CD14-positive monocyte (primary cell): Measurements from ENCODE around the gene BEGAIN. TPM values are rescaled to one million over a fixed set of nuclear protein-coding genes. Genes with fewer than 3 reads are reported as not detected.

Experiments
- DNase-seq, 3 donors: peaks; one replicate each; pipeline ENCODE4 v3.0.0-alpha.2; 2011 to 2022
- H2AFZ ChIP-seq: 2 replicates; pipeline ENCODE4 v1.6.0; 2012; ENCODE audit warnings: mild to moderate bottlenecking, low read depth, low read length, inconsistent platforms; ENCODE audit not compliant: insufficient read depth, poor library complexity, severe bottlenecking
- H3K27ac ChIP-seq, 2 donors: 1 replicate in 1 of 2; 2 replicates in 1 of 2; pipeline ENCODE4 v1.5.1; 2012 to 2013; ENCODE audit warnings: low read length in 2 of 2, control low read depth in 1 of 2, inconsistent platforms in 1 of 2, low read depth in 1 of 2, mild to moderate bottlenecking in 1 of 2
- H3K27me3 ChIP-seq, 2 donors: one replicate each; pipeline versions ENCODE4 v1.6.0 to v1.6.1; 2011 to 2013; ENCODE audit warnings: low read length in 2 of 2; ENCODE audit not compliant: control insufficient read depth in 2 of 2, insufficient read depth in 2 of 2
- H3K36me3 ChIP-seq, 2 donors: replicated peaks in 1 of 2; 1 replicate in 1 of 2; 2 replicates in 1 of 2; pipeline versions ENCODE4 v1.5.1 to v1.6.1; 2012 to 2013; ENCODE audit warnings: low read length in 2 of 2, control low read depth in 1 of 2, inconsistent platforms in 1 of 2, mild to moderate bottlenecking in 1 of 2; ENCODE audit not compliant: insufficient read depth in 2 of 2, control insufficient read depth in 1 of 2
- H3K4me1 ChIP-seq, 2 donors: 1 replicate in 1 of 2; 2 replicates in 1 of 2; pipeline versions ENCODE4 v1.5.1 to v1.6.1; 2012 to 2013; ENCODE audit warnings: low read length in 2 of 2, control low read depth in 1 of 2, inconsistent platforms in 1 of 2, mild to moderate bottlenecking in 1 of 2, moderate library complexity in 1 of 2; ENCODE audit not compliant: insufficient read depth in 2 of 2, control insufficient read depth in 1 of 2
- H3K4me2 ChIP-seq: replicated peaks from 2 replicates; pipeline ENCODE3; 2012; ENCODE audit warnings: low read length, moderate library complexity, mild to moderate bottlenecking; ENCODE audit not compliant: poor library complexity, severe bottlenecking; ENCODE audit errors: extremely low read depth
- H3K4me3 ChIP-seq, 3 experiments: fragments of 200-600 bp in 1 of 3; sonication (generic) in 1 of 3; replicated peaks in 1 of 3; 1 replicate in 2 of 3; 2 replicates in 1 of 3; pipeline ENCODE4 v1.5.1; 2011 to 2013; ENCODE audit warnings: low read length in 3 of 3, mild to moderate bottlenecking in 3 of 3, control low read depth in 2 of 3, low read depth in 2 of 3, inconsistent platforms in 1 of 3, moderate library complexity in 1 of 3
- H3K79me2 ChIP-seq: 2 replicates; pipeline ENCODE4 v1.6.0; 2012; ENCODE audit warnings: mild to moderate bottlenecking, control low read depth, inconsistent platforms, low read length, moderate library complexity; ENCODE audit not compliant: insufficient read depth
- H3K9ac ChIP-seq: 2 replicates; pipeline ENCODE4 v1.6.0; 2017; ENCODE audit warnings: low read length, mild to moderate bottlenecking; ENCODE audit not compliant: insufficient read depth, poor library complexity, severe bottlenecking
- H3K9me3 ChIP-seq, 2 donors: replicated peaks in 1 of 2; 1 replicate in 1 of 2; 2 replicates in 1 of 2; pipeline versions ENCODE4 v1.5.1 to v1.6.1; 2012 to 2013; ENCODE audit warnings: low read length in 2 of 2, control low read depth in 1 of 2; ENCODE audit not compliant: control insufficient read depth in 1 of 2, insufficient read depth in 1 of 2
- H4K20me1 ChIP-seq: 2 replicates; pipeline ENCODE4 v1.6.0; 2012; ENCODE audit warnings: mild to moderate bottlenecking, low read length, control low read depth, moderate library complexity; ENCODE audit not compliant: insufficient read depth
- H3K27ac Mint-ChIP-seq, 7 donors: one replicate each; pipeline ENCODE4 v1.8.0; 2020; ENCODE audit warnings: mild to moderate bottlenecking in 7 of 7, mixed read lengths in 7 of 7, moderate library complexity in 6 of 7, inconsistent platforms in 2 of 7
- H3K27me3 Mint-ChIP-seq, 3 donors: one replicate each; pipeline ENCODE4 v1.8.0; 2021 to 2022; ENCODE audit warnings: low read depth in 3 of 3, mild to moderate bottlenecking in 3 of 3, mixed read lengths in 3 of 3, moderate library complexity in 3 of 3, inconsistent platforms in 1 of 3
- H3K36me3 Mint-ChIP-seq, 2 donors: one replicate each; pipeline ENCODE4 v1.8.0; 2020; ENCODE audit warnings: mixed read lengths in 2 of 2, inconsistent platforms in 1 of 2, mild to moderate bottlenecking in 1 of 2
- H3K4me1 Mint-ChIP-seq: one replicate; pipeline ENCODE4 v1.8.0; 2020; ENCODE audit warnings: mild to moderate bottlenecking, mixed read lengths
- H3K4me3 Mint-ChIP-seq, 2 donors: one replicate each; pipeline ENCODE4 v1.8.0; 2020; ENCODE audit warnings: mild to moderate bottlenecking in 2 of 2, mixed read lengths in 2 of 2, moderate library complexity in 1 of 2
- H3K9me3 Mint-ChIP-seq, 7 donors: one replicate each; pipeline ENCODE4 v1.8.0; 2020 to 2022; ENCODE audit warnings: mixed read lengths in 7 of 7, mild to moderate bottlenecking in 6 of 7, moderate library complexity in 6 of 7, inconsistent platforms in 2 of 7
- WGBS: methylation state at CpG from one replicate; pipeline ENCODE4 v1.1.5; 2013; ENCODE audit warnings: missing lambda C conversion rate; ENCODE audit not compliant: insufficient coverage; 5-methylcytosine and 5-hydroxymethylcytosine counted together
- intact Hi-C, 2 donors: fragments of 100-400 bp; cut with micrococcal nuclease; formaldehyde crosslinking; loops; one replicate each; pipeline versions ENCODE4 v1.15.0 to v1.15.1; 2023
- polyA plus RNA-seq, 3 donors: library from polyadenylated mRNA; depleted of rRNA in 1 of 3; unstranded in 2 of 3; stranded (reverse) in 1 of 3; fragments of 300-500 nt in 2 of 3; fragments of >200 nt in 1 of 3; fragmentation: Illumina TruSeq in 2 of 3; gene quantifications; 1 replicate in 2 of 3; 2 replicates in 1 of 3; pipeline ENCODE4 v1.2.3, GENCODE V29; 2012 to 2021
- TF ChIP-seq, protein P1 (sequence below): fragments of 200-600 bp; IDR thresholded peaks from one replicate; pipeline ENCODE4 v1.8.0; 2022; ENCODE audit warnings: antibody characterized with exemption, mild to moderate bottlenecking

BEGAIN gene
- polyA plus RNA-seq, 3 donors: 0.25 to 0.45 TPM; not detected in 1

DNA sequence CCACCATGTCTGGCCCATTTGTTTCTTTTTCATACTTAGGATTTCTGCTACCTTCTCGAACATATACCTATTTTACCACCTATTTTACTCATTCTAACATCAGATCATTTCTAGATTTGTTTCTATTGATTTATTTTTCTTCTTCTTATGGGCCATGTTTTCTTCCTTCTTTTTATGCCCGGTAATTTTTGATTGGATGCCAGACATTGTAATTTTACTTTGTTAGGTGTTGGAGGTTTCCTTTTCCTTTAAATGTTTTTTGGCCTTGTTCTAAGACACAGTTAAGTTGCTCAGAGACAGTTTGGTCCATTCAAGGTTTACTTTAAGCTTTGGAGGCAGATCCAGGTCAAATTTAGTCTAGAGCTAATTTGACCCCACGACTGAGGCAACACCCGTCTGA, 14.7 kb upstream of the BEGAIN start:
- Mint-ChIP-seq H3K36me3 (peaks cover 0 to 3% of the 10 kb centered on the region in 2 donors), H3K27ac (no peak overlapping the region), H3K4me3 (no peak overlapping the region), H3K4me1 (peaks cover 26% of the 10 kb centered on the region), H3K27me3 (peaks cover 10 to 20% (median 15%) of the 10 kb centered on the region in 3 donors), H3K9me3 (peaks cover 1 to 11% (median 9%) of the 10 kb centered on the region in 7 donors)
- Histone ChIP-seq H3K4me1 (peaks cover 13 to 40% of the 10 kb centered on the region in 2 donors), H3K9ac (no peak overlapping the region), H3K36me3 (no peaks in the 10 kb centered on the region), H3K79me2 (no peaks in the 10 kb centered on the region), H3K4me2 (no peak overlapping the region), H2AFZ (no peak overlapping the region), H3K27ac (no peak overlapping the region), H4K20me1 (no peaks in the 10 kb centered on the region), H3K4me3 (no peak overlapping the region), H3K27me3 (no peaks in the 10 kb centered on the region), H3K9me3 (peaks cover 0 to 5% of the 10 kb centered on the region in 2 donors)
- TF ChIP-seq, protein P1, sequence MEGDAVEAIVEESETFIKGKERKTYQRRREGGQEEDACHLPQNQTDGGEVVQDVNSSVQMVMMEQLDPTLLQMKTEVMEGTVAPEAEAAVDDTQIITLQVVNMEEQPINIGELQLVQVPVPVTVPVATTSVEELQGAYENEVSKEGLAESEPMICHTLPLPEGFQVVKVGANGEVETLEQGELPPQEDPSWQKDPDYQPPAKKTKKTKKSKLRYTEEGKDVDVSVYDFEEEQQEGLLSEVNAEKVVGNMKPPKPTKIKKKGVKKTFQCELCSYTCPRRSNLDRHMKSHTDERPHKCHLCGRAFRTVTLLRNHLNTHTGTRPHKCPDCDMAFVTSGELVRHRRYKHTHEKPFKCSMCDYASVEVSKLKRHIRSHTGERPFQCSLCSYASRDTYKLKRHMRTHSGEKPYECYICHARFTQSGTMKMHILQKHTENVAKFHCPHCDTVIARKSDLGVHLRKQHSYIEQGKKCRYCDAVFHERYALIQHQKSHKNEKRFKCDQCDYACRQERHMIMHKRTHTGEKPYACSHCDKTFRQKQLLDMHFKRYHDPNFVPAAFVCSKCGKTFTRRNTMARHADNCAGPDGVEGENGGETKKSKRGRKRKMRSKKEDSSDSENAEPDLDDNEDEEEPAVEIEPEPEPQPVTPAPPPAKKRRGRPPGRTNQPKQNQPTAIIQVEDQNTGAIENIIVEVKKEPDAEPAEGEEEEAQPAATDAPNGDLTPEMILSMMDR: no peak
- no CpG with 5 or more reads among the region's 4 CpGs for WGBS
- intact Hi-C loops: no loop called here
- DNase-seq: no peak

DNA sequence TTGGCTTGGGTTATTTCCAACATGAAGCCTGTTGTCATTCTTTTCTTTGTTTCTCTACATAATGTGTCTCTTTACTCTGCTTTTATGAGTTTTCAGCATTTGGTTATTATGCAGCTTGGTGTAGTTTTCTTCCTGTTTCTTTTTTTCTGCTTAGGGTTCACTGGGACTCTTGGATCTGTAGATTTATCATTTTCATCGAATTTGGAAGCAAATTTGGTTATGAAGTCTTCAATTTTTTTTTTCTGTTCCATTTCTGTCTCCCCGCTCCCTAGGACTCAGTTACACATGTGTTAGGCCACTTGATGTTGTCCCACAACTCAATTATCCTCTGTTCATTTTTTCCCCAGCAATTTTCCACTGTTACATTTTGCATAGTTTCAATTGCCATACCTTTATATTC, 13.8 kb upstream of the BEGAIN start:
- peaks cover 0 to 3% of the 10 kb centered on the region in 2 donors for H3K36me3 Mint-ChIP-seq
- H3K4me3 Mint-ChIP-seq: no peak overlapping the region
- no peaks in the 10 kb centered on the region for H3K27me3 ChIP-seq
- no peak overlapping the region for H3K9ac ChIP-seq
- no peak overlapping the region for H3K4me3 ChIP-seq
- H4K20me1 ChIP-seq: no peaks in the 10 kb centered on the region
- no peak overlapping the region for H3K27ac ChIP-seq
- H3K9me3 ChIP-seq: peaks cover 0 to 5% of the 10 kb centered on the region in 2 donors
- H3K4me2 ChIP-seq: no peak overlapping the region
- TF ChIP-seq, protein P1: no peak
- H3K4me1 Mint-ChIP-seq: peaks cover 26% of the 10 kb centered on the region
- peak overlapping the region in 1 of 7 donors; percentile 1 for H3K27ac Mint-ChIP-seq
- WGBS: 100% methylated on average over 1 of the region's 2 CpGs
- peaks cover 9 to 18% (median 16%) of the 10 kb centered on the region in 3 donors for H3K27me3 Mint-ChIP-seq
- no peaks in the 10 kb centered on the region for H3K36me3 ChIP-seq
- intact Hi-C loops: no loop called here
- no peaks in the 10 kb centered on the region for H3K79me2 ChIP-seq
- no peak overlapping the region for H2AFZ ChIP-seq
- peaks cover 13 to 40% of the 10 kb centered on the region in 2 donors for H3K4me1 ChIP-seq
- H3K9me3 Mint-ChIP-seq: peaks cover 0 to 9% (median 7%) of the 10 kb centered on the region in 7 donors
- DNase-seq: no peak
